BLaER1 treated with 17β-estradiol and CSF1 and Interleukin-3, amounts not matched to agents 10 nM and 100 nM (cell line): Measurements from ENCODE around the gene VSTM1.
A peak's percentile ranks its signal among the peaks of the same experiment; 100 is the strongest.
"Not testable (repeated sequence)": the region's sequence is repeated elsewhere in the genome, so short reads cannot be mapped to it uniquely, and the experiment has no call there.

Experiments
- H3K27ac ChIP-seq, 11 experiments: shearing (Covaris generic); formaldehyde crosslinking; 2 replicates each; pipeline ENCODE4 v1.8.1; 2022
- H3K27me3 ChIP-seq, 11 experiments: shearing (Covaris generic); formaldehyde crosslinking; 2 replicates each; pipeline ENCODE4 v1.8.1; 2022
- H3K36me3 ChIP-seq, 11 experiments: shearing (Covaris generic); formaldehyde crosslinking; 2 replicates each; pipeline ENCODE4 v1.8.1; 2022
- H3K4me1 ChIP-seq, 10 experiments: shearing (Covaris generic); formaldehyde crosslinking; 2 replicates each; pipeline ENCODE4 v1.8.1; 2022
- H3K4me2 ChIP-seq, 11 experiments: shearing (Covaris generic); formaldehyde crosslinking; 2 replicates each; pipeline ENCODE4 v1.8.1; 2022
- H3K4me3 ChIP-seq, 10 experiments: shearing (Covaris generic); formaldehyde crosslinking; 2 replicates each; pipeline ENCODE4 v1.8.1; 2022
- H3K9ac ChIP-seq, 11 experiments: shearing (Covaris generic); formaldehyde crosslinking; 2 replicates each; pipeline ENCODE4 v1.8.1; 2022
- H3K9me3 ChIP-seq, 11 experiments: shearing (Covaris generic); formaldehyde crosslinking; replicated peaks in 1 of 11; 2 replicates each; pipeline ENCODE4 v1.8.1; 2022
- H4K20me1 ChIP-seq, 11 experiments: shearing (Covaris generic); formaldehyde crosslinking; 2 replicates each; pipeline ENCODE4 v1.8.1; 2022
- Cebpa-rat ChIP-seq, 11 experiments: shearing (Covaris generic); IDR thresholded peaks; 2 replicates each; pipeline ENCODE4 v1.8.1; 2022

The VSTM1 gene

GRCh38 chr19:54041969-54042606 lies 21.6 kb downstream of the VSTM1 start:
- Histone ChIP-seq H3K27me3 (no peaks in the 10 kb centered on the region), H3K36me3 (no peaks in the 10 kb centered on the region), H3K4me3 (no peak overlapping the region), H3K9ac (no peak overlapping the region), H3K9me3 (peaks cover 0 to 20% (median 0%) of the 10 kb centered on the region in 11 experiments; a peak in 6 of 22 replicates), H3K4me2 (no peak overlapping the region), H3K27ac (no peak overlapping the region), H4K20me1 (no peaks in the 10 kb centered on the region), H3K4me1 (peaks cover 0 to 5% (median 0%) of the 10 kb centered on the region in 10 experiments; a peak in 6 of 20 replicates)
- TF ChIP-seq Cebpa-rat (IDR thresholded peaks at IDR 0.05) = no peak

GRCh38 chr19:54040003-54040402 lies 23.7 kb downstream of the VSTM1 start:
- Histone ChIP-seq H3K4me2 (no peak overlapping the region), H3K27me3 (no peaks in the 10 kb centered on the region), H3K9me3 (peaks cover 0 to 40% (median 15%) of the 10 kb centered on the region in 11 experiments; a peak in 16 of 22 replicates), H3K9ac (no peak overlapping the region), H3K36me3 (no peaks in the 10 kb centered on the region), H3K4me3 (no peak overlapping the region), H3K4me1 (peaks cover 0 to 5% (median 0%) of the 10 kb centered on the region in 10 experiments; a peak in 2 of 20 replicates), H3K27ac (no peak overlapping the region), H4K20me1 (no peaks in the 10 kb centered on the region)
- no peak for TF ChIP-seq Cebpa-rat (IDR thresholded peaks at IDR 0.05)

GRCh38 chr19:54036542-54036941 lies 27.2 kb downstream of the VSTM1 start:
- not testable (repeated sequence) for H3K27ac ChIP-seq, H3K4me3 ChIP-seq, H3K9ac ChIP-seq, H3K36me3 ChIP-seq, H4K20me1 ChIP-seq, H3K4me1 ChIP-seq, H3K27me3 ChIP-seq, H3K4me2 ChIP-seq
- H3K9me3 ChIP-seq = peaks cover 0 to 48% (median 15%) of the 10 kb centered on the region in 11 experiments; a peak in 16 of 22 replicates

GRCh38 chr19:54035215-54036178 lies 28.2 kb downstream of the VSTM1 start:
- Histone ChIP-seq H3K9me3 (peaks cover 0 to 48% (median 15%) of the 10 kb centered on the region in 11 experiments; a peak in 16 of 22 replicates), H4K20me1 (no peaks in the 10 kb centered on the region), H3K4me3 (no peak overlapping the region), H3K36me3 (no peaks in the 10 kb centered on the region), H3K4me2 (no peak overlapping the region), H3K27ac (no peak overlapping the region), H3K9ac (no peak overlapping the region), H3K4me1 (peaks cover 0 to 10% (median 6%) of the 10 kb centered on the region in 10 experiments; a peak in 14 of 20 replicates), H3K27me3 (no peaks in the 10 kb centered on the region)
- TF ChIP-seq Cebpa-rat (IDR thresholded peaks at IDR 0.05) = no peak

GRCh38 chr19:54030895-54031586 lies 32.7 kb downstream of the VSTM1 start:
- Histone ChIP-seq H3K4me1 (peaks cover 24 to 48% (median 32%) of the 10 kb centered on the region in 10 experiments), H3K27me3 (no peaks in the 10 kb centered on the region), H3K36me3 (no peaks in the 10 kb centered on the region), H3K27ac (no peak overlapping the region), H3K4me2 (peak overlapping the region in 6 of 11 experiments; percentile 1 to 47 (median 8); a peak in 4 of 22 replicates), H4K20me1 (no peaks in the 10 kb centered on the region), H3K9me3 (peaks cover 0 to 18% (median 8%) of the 10 kb centered on the region in 11 experiments; a peak in 16 of 22 replicates), H3K9ac (peak overlapping the region in 1 of 11 experiments; percentile 22; a peak in 2 of 22 replicates), H3K4me3 (no peak overlapping the region)
- no peak for TF ChIP-seq Cebpa-rat (IDR thresholded peaks at IDR 0.05)

- Histone ChIP-seq H3K9ac (no peak overlapping the region), H3K4me3 (no peak overlapping the region), H3K9me3 (peaks cover 0 to 7% (median 0%) of the 10 kb centered on the region in 11 experiments; a peak in 3 of 22 replicates), H4K20me1 (no peaks in the 10 kb centered on the region), H3K27me3 (no peaks in the 10 kb centered on the region), H3K27ac (0 out of 22 replicates have a peak overlapping the region, but pooled peaks of 1 of the 11 experiments have one; percentile 56), H3K4me2 (peak overlapping the region in 2 of 11 experiments; percentile 9 to 36; a peak in 2 of 22 replicates), H3K36me3 (no peaks in the 10 kb centered on the region), H3K4me1 (peaks cover 35 to 59% (median 43%) of the 10 kb centered on the region in 10 experiments)
- TF ChIP-seq Cebpa-rat (IDR thresholded peaks at IDR 0.05) = no peak
These were observed 33.7 kb downstream of the VSTM1 start for GRCh38 chr19:54029930-54030490.

GRCh38 chr19:54029301-54029700 lies 34.4 kb downstream of the VSTM1 start:
- Histone ChIP-seq H3K27me3 (no peaks in the 10 kb centered on the region), H3K9me3 (peaks cover 0 to under 1% (median 0%) of the 10 kb centered on the region in 11 experiments; a peak in 1 of 22 replicates), H3K4me1 (peaks cover 42 to 66% (median 50%) of the 10 kb centered on the region in 10 experiments), H3K9ac (no peak overlapping the region; a peak in 1 of 22 replicates), H3K27ac (peak overlapping the region in 7 of 11 experiments; percentile 1 to 56 (median 18); a peak in 7 of 22 replicates), H3K4me2 (peak overlapping the region in 7 of 11 experiments; percentile 7 to 76 (median 32); a peak in 12 of 22 replicates), H3K4me3 (no peak overlapping the region), H3K36me3 (no peaks in the 10 kb centered on the region), H4K20me1 (no peaks in the 10 kb centered on the region)
- no peak for TF ChIP-seq Cebpa-rat (IDR thresholded peaks at IDR 0.05)

- peak overlapping the region in 8 of 11 experiments; percentile 14 to 90 (median 83); a peak in 12 of 22 replicates for H3K4me2 ChIP-seq
- H4K20me1 ChIP-seq = no peaks in the 10 kb centered on the region
- peak overlapping the region in 1 of 11 experiments; percentile 2; a peak in 1 of 22 replicates for H3K27ac ChIP-seq
- no peaks in the 10 kb centered on the region for H3K27me3 ChIP-seq
- H3K9ac ChIP-seq = no peak overlapping the region; a peak in 1 of 22 replicates
- TF ChIP-seq Cebpa-rat (IDR thresholded peaks at IDR 0.05) = no peak
- H3K4me1 ChIP-seq = peaks cover 63 to 91% (median 76%) of the 10 kb centered on the region in 10 experiments
- no peaks in the 10 kb centered on the region for H3K9me3 ChIP-seq
- no peak overlapping the region for H3K4me3 ChIP-seq
- H3K36me3 ChIP-seq = no peaks in the 10 kb centered on the region
These were observed 37.0 kb downstream of the VSTM1 start for GRCh38 chr19:54026656-54027055.
